Mesenteric fat pad (tissue), 1 donor: ENCODE data around the gene NDUFB10. TPM values are rescaled to one million over a fixed set of nuclear protein-coding genes. Genes with fewer than 3 reads are reported as not detected.

Experiments
- DNase-seq: peaks from one replicate; pipeline ENCODE4 v3.0.0-alpha.2; 2020; ENCODE audit warnings: low spot score
- total RNA-seq: library from RNA; stranded (reverse); fragmentation: NEBNext Ultra II Directional; extraction: Animal tissue kit (Norgen Biotek cat#: 25700); gene quantifications from one replicate; pipeline ENCODE4 v1.2.1, GENCODE V29; 2021
- donor health status: DM: yes; HTN: yes; CAD: no.

NDUFB10 gene
- total RNA-seq, 1 donor from 2014 or later: 126 TPM

GRCh38 chr16:1983544-1984346, 24.4 kb downstream of the NDUFB10 start, which contains the start of gene GFER:
TSS of gene GFER (plus strand) at chr16:1984193. CDS start at chr16:1984219, 26 bp downstream.
- DNase-seq: peak; percentile 98

- DNase-seq: no peak
Measured at GRCh38 chr16:1984347-1985225, 25.2 kb downstream of the NDUFB10 start.

GRCh38 chr16:1985466-1986150, 26.3 kb downstream of the NDUFB10 start:
- DNase-seq: no peak

- DNase-seq: no peak
Measured at GRCh38 chr16:1987198-1987597, 27.9 kb downstream of the NDUFB10 start.

- no peak for DNase-seq
Measured at GRCh38 chr16:1989209-1990100, 30.1 kb downstream of the NDUFB10 start, which contains the start of gene SYNGR3. TSS of gene SYNGR3 (plus strand) at chr16:1989970. CDS start at chr16:1990103, 133 bp downstream.

- DNase-seq: no peak
Measured at GRCh38 chr16:1990101-1990350, 30.7 kb downstream of the NDUFB10 start.

- no peak for DNase-seq
Measured at GRCh38 chr16:1990351-1991134, 31.2 kb downstream of the NDUFB10 start.

- DNase-seq: no peak
Measured at GRCh38 chr16:1991135-1991551, 31.8 kb downstream of the NDUFB10 start.

GRCh38 chr16:1991588-1991947, 32.2 kb downstream of the NDUFB10 start:
- DNase-seq: no peak

GRCh38 chr16:1991948-1992703, 32.8 kb downstream of the NDUFB10 start:
- DNase-seq: peak; percentile 97

GRCh38 chr16:1992704-1993317, 33.5 kb downstream of the NDUFB10 start:
- DNase-seq: no peak

GRCh38 chr16:1993731-1994131, 34.4 kb downstream of the NDUFB10 start:
- no peak for DNase-seq

GRCh38 chr16:1997494-1998359, 38.4 kb downstream of the NDUFB10 start:
- no peak for DNase-seq

GRCh38 chr16:1998360-1998835, 39.1 kb downstream of the NDUFB10 start:
- no peak for DNase-seq

- no peak for DNase-seq
Measured at GRCh38 chr16:1998852-1999801, 39.8 kb downstream of the NDUFB10 start.

GRCh38 chr16:1999866-2000514, 40.7 kb downstream of the NDUFB10 start:
- DNase-seq: no peak
